Cardiac septum (tissue), 1 donor: ENCODE results near the gene FREY1. TPM values are rescaled to one million over a fixed set of nuclear protein-coding genes. Genes with fewer than 3 reads are reported as not detected.

Experiments
- DNase-seq: peaks from one replicate; pipeline ENCODE4 v3.0.0-alpha.2; 2020; ENCODE audit warnings: low spot score
- intact Hi-C: fragments of 100-400 bp; cut with DNase I; formaldehyde crosslinking; loops from one replicate; pipeline ENCODE4 v1.14.0; 2022
- total RNA-seq: library from RNA; stranded (reverse); fragmentation: NEBNext Ultra II Directional; extraction: Animal tissue kit (Norgen Biotek cat#: 25700); gene quantifications from one replicate; pipeline ENCODE4 v1.2.1, GENCODE V29; 2021
- donor health status: DM: no; HTN: no; CAD: no.

The FREY1 gene
- total RNA-seq, 1 donor from 2014 or later, result 0.54 TPM

GRCh38 chr11:45930031-45930794, 23.1 kb upstream of the FREY1 start:
- intact Hi-C loops, result no loop called here
- no peak for DNase-seq

- intact Hi-C loops, result no loop called here
- DNase-seq, result no peak
These were observed 22.5 kb upstream of the FREY1 start for GRCh38 chr11:45929486-45930030.

- intact Hi-C loops, result no loop called here
- DNase-seq, result no peak
These were observed 21.6 kb upstream of the FREY1 start for GRCh38 chr11:45928535-45929215.

- no peak for DNase-seq
- intact Hi-C loops, result no loop called here
These were observed 20.8 kb upstream of the FREY1 start for GRCh38 chr11:45927684-45928413.

- no peak for DNase-seq
These were observed 20.2 kb upstream of the FREY1 start for GRCh38 chr11:45927332-45927683.

GRCh38 chr11:45926536-45927331, 19.7 kb upstream of the FREY1 start:
- intact Hi-C loops, result no loop called here
- no peak for DNase-seq

More at GRCh38 chr11:45927332-45927683, 20.2 kb upstream of the FREY1 start:
- intact Hi-C loops, result no loop called here

- no peak for DNase-seq
- intact Hi-C loops, result no loop called here
These were observed 18.9 kb upstream of the FREY1 start for GRCh38 chr11:45926001-45926401.

- DNase-seq, result no peak
- intact Hi-C loops, result no loop called here
These were observed 18.5 kb upstream of the FREY1 start for GRCh38 chr11:45925550-45925949.

- DNase-seq, result no peak
- intact Hi-C loops, result no loop called here
These were observed 17.9 kb upstream of the FREY1 start for GRCh38 chr11:45924927-45925326.

- intact Hi-C loops, result no loop called here
- DNase-seq, result no peak
These were observed 17.2 kb upstream of the FREY1 start for GRCh38 chr11:45924036-45924915.

GRCh38 chr11:45922425-45923082, 15.5 kb upstream of the FREY1 start, which contains the start of gene LARGE2:
TSS of gene LARGE2 (plus strand) at chr11:45922656. CDS start at chr11:45922883, 227 bp downstream.
- no peak for DNase-seq
- intact Hi-C loops, result no loop called here

- peak; percentile 68 for DNase-seq
- intact Hi-C loops, result no loop called here
These were observed 14.7 kb upstream of the FREY1 start for GRCh38 chr11:45921561-45922424.

- intact Hi-C loops, result no loop called here
- DNase-seq, result peak; percentile 44
These were observed 13.7 kb upstream of the FREY1 start for GRCh38 chr11:45920531-45921477.

- intact Hi-C loops, result no loop called here
- no peak for DNase-seq
These were observed 12.9 kb upstream of the FREY1 start for GRCh38 chr11:45919806-45920530.

GRCh38 chr11:45918962-45919675, 12.0 kb upstream of the FREY1 start:
- no peak for DNase-seq
- intact Hi-C loops, result loop anchor here (1.0 kb wide), 1 partner anchor 72 kb away; the partner anchor contains the start of gene CRY2
